Measurements from ENCODE around the gene KLC3.

The KLC3 gene

GRCh38 chr19:45314708-45315245 lies 25.8 kb upstream of the KLC3 start:
- Histone ChIP-seq H3K79me2 (ENCODE audit: insufficient read depth, low read length) (no peaks in the 10 kb centered on the region), H3K9me2 (replicated peaks; ENCODE audit: low read depth, low read length) (no peaks in the 10 kb centered on the region), H3K9ac (ENCODE audit: low read depth, low read length, poor library complexity, severe bottlenecking) (no peak overlapping the region), H3K4me2 (ENCODE audit: low read depth, low read length, poor library complexity, severe bottlenecking) (no peak overlapping the region), H3K4me1 (ENCODE audit: insufficient read depth, low read length, poor library complexity, severe bottlenecking) (peaks cover 5% of the 10 kb centered on the region), H3K36me3 (ENCODE audit: insufficient read depth, low read length) (no peaks in the 10 kb centered on the region), H3F3A (ENCODE audit: low read depth) (no peaks in the 10 kb centered on the region), H3K9me3 (ENCODE audit: insufficient read depth, low read depth, low read length) (no peaks in the 10 kb centered on the region), H3K4me3 (ENCODE audit: low read length, poor library complexity, severe bottlenecking) (no peak overlapping the region), H4K20me1 (ENCODE audit: insufficient read depth, low read length, poor library complexity, severe bottlenecking) (no peaks in the 10 kb centered on the region), H2AFZ (ENCODE audit: low read length) (no peak overlapping the region), H3K27me3 (ENCODE audit: insufficient read depth, low read length, poor library complexity, severe bottlenecking) (no peaks in the 10 kb centered on the region)
- no peak for TF ChIP-seq CTCF (conservative IDR thresholded peaks at IDR 0.05; ENCODE audit: low read length)
- no peak for TF ChIP-seq EZH2phosphoT487 (IDR thresholded peaks at IDR 0.05; ENCODE audit: borderline replicate concordance)

GRCh38 chr19:45315304-45315703 lies 25.2 kb upstream of the KLC3 start:
- Histone ChIP-seq H3K4me3 (ENCODE audit: low read length, poor library complexity, severe bottlenecking) (no peak overlapping the region), H3K4me2 (ENCODE audit: low read depth, low read length, poor library complexity, severe bottlenecking) (no peak overlapping the region), H4K20me1 (ENCODE audit: insufficient read depth, low read length, poor library complexity, severe bottlenecking) (no peaks in the 10 kb centered on the region), H3K79me2 (ENCODE audit: insufficient read depth, low read length) (no peaks in the 10 kb centered on the region), H3K9me3 (ENCODE audit: insufficient read depth, low read depth, low read length) (no peaks in the 10 kb centered on the region), H3K9ac (ENCODE audit: low read depth, low read length, poor library complexity, severe bottlenecking) (no peak overlapping the region), H3K36me3 (ENCODE audit: insufficient read depth, low read length) (no peaks in the 10 kb centered on the region), H2AFZ (ENCODE audit: low read length) (no peak overlapping the region), H3K4me1 (ENCODE audit: insufficient read depth, low read length, poor library complexity, severe bottlenecking) (peaks cover 5% of the 10 kb centered on the region), H3F3A (ENCODE audit: low read depth) (no peaks in the 10 kb centered on the region), H3K27me3 (ENCODE audit: insufficient read depth, low read length, poor library complexity, severe bottlenecking) (no peaks in the 10 kb centered on the region), H3K9me2 (replicated peaks; ENCODE audit: low read depth, low read length) (no peaks in the 10 kb centered on the region)
- no peak for TF ChIP-seq EZH2phosphoT487 (IDR thresholded peaks at IDR 0.05; ENCODE audit: borderline replicate concordance)
- no peak for TF ChIP-seq CTCF (conservative IDR thresholded peaks at IDR 0.05; ENCODE audit: low read length)

GRCh38 chr19:45320997-45321775 lies 19.4 kb upstream of the KLC3 start:
- Histone ChIP-seq H3K79me2 (ENCODE audit: insufficient read depth, low read length) (no peaks in the 10 kb centered on the region), H3K36me3 (ENCODE audit: insufficient read depth, low read length) (no peaks in the 10 kb centered on the region), H4K20me1 (ENCODE audit: insufficient read depth, low read length, poor library complexity, severe bottlenecking) (no peaks in the 10 kb centered on the region), H3K4me2 (ENCODE audit: low read depth, low read length, poor library complexity, severe bottlenecking) (no peak overlapping the region), H3K4me1 (ENCODE audit: insufficient read depth, low read length, poor library complexity, severe bottlenecking) (no peaks in the 10 kb centered on the region), H3K9me2 (replicated peaks; ENCODE audit: low read depth, low read length) (no peaks in the 10 kb centered on the region), H3K27me3 (ENCODE audit: insufficient read depth, low read length, poor library complexity, severe bottlenecking) (no peaks in the 10 kb centered on the region), H3K9me3 (ENCODE audit: insufficient read depth, low read depth, low read length) (no peaks in the 10 kb centered on the region), H3K9ac (ENCODE audit: low read depth, low read length, poor library complexity, severe bottlenecking) (no peak overlapping the region), H2AFZ (ENCODE audit: low read length) (no peak overlapping the region), H3F3A (ENCODE audit: low read depth) (no peaks in the 10 kb centered on the region), H3K4me3 (ENCODE audit: low read length, poor library complexity, severe bottlenecking) (no peak overlapping the region)
- TF ChIP-seq CTCF (conservative IDR thresholded peaks at IDR 0.05; ENCODE audit: low read length): no peak
- TF ChIP-seq EZH2phosphoT487 (IDR thresholded peaks at IDR 0.05; ENCODE audit: borderline replicate concordance): no peak

Measured in Loucy (cell line).